Ovary (tissue), 1 donor: ENCODE data around the gene CDK5RAP2.

Source experiments
- EP300 ChIP-seq: sonication (generic); formaldehyde crosslinking; IDR thresholded peaks from one replicate; pipeline ENCODE4 v1.6.1; 2017; ENCODE audit warnings: antibody characterized with exemption
- POLR2A ChIP-seq: fragments of 450-650 bp; IDR thresholded peaks from one replicate; pipeline ENCODE4 v1.6.1; 2017; ENCODE audit warnings: antibody characterized with exemption, mild to moderate bottlenecking, moderate library complexity

- TF ChIP-seq POLR2A: no peak
- TF ChIP-seq EP300: no peak
Observed at GRCh38 chr9:120616966-120617935, 37.3 kb upstream of the CDK5RAP2 start.
